Astrocyte (in vitro differentiated cells and primary cell): ENCODE results near the gene ARHGEF11.

Source experiments
- CTCF ChIP-seq: IDR thresholded peaks from 2 replicates; pipeline ENCODE4 v1.5.1; 2011; ENCODE audit warnings: low read depth, mild to moderate bottlenecking, inconsistent platforms, low read length, moderate library complexity; ENCODE audit not compliant: insufficient read depth
- EZH2 ChIP-seq: IDR thresholded peaks from 2 replicates; pipeline ENCODE4 v1.6.1; 2012; ENCODE audit warnings: mild to moderate bottlenecking, low read length, inconsistent platforms; ENCODE audit not compliant: insufficient read depth

- TF ChIP-seq CTCF (no peak), EZH2 (no peak)
Measured at GRCh38 chr1:157011845-157012244, 33.7 kb downstream of the ARHGEF11 start.
